NCI-H748 (cell line): ENCODE results near the gene TACC2.

Source experiments
- DNase-seq: peaks from one replicate; lab custom pipeline; 2025; ENCODE audit not compliant: unreplicated experiment; lab: John Stamatoyannopoulos, UW

Gene TACC2

DNA sequence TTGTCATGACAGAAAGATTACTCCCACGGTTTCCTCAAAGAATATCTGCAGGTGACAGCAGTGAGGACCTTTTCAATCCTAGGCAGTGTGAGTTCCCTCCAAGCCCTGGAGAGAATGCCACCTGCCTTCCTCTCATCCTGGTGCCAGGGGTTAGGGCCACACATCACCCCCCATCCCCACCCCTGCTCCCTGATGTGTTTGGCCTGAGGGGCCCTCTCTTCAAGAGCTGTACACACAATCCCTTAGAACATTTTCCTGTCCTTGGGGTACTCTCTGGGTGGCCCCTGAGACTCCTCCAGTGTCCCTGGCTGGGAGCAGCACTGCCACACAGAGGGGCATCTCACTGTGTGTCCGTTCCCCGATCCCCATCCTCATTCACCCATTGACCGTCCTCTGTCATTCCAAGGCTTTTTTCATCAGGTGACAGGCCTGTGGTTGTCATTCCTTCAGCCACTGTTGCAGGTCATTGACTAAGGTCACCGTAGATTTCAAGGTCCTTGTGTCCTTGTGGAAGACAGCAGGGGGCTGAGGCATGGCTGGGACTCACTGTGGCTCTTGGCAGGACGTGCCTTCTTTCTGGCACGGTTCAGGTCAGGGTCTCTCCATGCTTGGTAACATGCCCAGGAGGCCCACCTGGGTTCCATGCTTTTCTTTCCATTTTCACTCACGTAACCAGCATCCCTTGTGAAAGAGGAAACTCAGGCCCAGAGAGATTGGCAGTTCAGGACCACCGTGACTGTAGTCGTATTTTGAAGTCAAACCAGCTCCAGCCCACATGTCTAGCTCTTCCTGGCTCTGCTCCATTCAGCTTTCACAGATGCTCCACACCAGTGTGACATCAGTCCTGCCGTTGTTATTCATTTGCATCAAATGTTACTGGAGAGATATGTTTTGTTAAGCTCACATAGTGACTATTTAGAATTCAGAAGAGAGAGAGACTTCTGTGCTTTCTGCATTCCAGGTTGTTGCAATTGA is 255.3 kb downstream of the TACC2 start:
- DNase-seq: peak; percentile 54

DNA sequence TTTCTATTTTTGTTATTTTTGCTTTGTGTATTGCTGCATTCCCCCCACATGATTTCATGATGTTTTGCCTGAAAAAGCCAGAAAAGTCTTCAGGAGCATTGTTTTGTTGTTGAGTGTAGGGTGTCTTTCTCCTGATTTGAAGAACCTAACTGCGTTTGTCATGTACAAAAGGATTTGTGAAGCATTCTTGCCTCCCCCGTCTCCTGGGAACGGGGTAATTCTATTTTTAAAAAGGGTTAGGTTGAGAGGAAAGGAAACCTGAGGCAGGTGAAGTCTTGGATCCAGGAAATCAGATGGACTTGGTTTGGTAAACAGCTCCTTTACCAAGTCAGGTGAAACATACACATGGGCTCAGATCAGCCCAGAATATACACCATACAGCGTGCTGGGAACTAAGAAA is 256.2 kb downstream of the TACC2 start:
- peak; percentile 45 for DNase-seq

DNA sequence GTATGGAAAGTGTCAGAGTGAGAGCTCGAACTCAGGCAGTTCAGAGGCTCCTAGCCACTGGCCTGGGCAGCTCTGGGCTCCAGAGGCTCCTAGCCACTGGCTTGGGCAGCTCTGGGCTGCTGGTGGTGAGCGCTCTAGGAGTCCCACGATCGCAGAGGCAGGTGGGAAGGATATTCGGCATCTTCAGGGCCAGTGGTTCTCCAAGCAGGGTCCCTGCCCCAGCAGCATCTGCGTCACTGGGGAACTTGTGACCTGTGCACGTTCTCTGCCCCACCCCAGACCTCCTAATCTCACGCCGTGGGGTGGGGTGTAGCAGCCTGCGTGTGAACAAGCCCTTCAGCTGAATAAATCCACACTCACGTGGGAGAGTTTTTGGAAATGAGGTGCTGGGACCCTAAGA is 256.9 kb downstream of the TACC2 start:
- no peak for DNase-seq

DNA sequence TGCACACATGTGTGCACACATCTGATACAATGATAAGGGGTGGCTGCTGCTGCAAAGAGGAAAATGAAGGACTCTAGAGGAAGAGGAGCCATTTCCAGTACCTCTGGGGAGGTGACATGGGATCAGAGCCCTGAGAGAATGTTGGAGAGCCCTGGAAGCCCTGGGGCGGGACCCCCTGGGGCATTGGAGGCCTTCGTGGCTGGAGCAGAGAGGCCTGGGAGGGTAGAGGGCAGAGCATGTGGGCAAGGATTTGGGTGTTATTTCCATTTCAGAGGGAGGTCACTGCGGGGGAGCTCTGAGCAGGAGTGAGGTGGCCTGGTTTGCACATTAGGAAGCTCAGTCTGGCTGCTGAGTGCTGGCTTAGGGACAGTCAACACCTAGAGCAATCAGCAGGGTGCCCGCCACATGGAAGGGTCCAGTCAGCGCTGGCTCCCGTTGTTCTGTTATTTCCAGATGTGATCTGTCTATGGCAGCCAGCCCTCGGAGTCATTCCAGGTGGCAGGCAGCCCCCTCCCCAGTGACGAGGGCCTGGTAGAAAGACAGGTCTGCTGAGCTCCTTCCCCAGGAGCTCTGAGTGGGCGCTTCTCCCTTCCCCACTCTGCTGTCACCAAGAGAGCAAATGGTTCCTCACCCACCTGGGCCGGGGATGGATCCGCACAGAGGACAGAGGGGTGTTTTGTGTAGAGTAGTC is 258.0 kb downstream of the TACC2 start:
- DNase-seq: no peak

DNA sequence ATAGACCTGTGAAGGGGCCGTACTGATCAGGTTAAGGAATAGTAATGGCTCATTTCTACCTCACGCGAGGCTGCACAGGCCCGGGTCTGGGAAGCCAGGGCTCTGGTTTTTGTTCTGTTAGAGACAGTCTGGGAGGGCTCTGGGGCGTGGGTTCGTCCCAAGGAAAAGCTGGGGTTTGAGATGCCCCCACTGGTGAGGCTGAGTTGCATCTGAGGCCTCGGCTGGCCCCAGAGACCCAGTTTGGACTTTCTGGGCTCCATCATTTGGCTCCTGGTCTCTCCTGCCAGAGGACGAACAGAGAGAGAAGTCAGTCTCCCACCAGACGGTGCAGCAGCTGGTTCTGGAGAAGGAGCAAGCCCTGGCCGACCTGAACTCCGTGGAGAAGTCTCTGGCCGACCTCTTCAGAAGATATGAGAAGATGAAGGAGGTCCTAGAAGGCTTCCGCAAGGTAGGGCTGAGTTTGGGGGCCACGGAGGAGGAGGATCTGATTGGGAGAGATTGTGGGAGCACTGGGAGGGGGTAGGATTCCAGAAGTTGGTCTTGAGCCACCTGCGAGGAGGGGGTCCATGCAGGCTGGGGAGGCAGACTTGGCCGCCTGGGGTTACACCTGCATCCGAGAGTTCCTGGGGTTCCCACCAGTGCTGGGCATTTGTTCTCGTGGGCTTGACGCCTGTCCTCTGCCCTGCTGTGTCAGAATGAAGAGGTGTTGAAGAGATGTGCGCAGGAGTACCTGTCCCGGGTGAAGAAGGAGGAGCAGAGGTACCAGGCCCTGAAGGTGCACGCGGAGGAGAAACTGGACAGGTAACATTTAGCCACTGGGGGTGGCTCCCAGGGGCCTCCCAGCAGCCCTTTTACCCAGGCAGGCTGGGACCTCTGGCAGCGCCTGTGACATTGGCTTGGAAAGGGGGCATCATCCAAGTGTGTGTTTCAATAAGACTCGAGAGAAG is 259.7 kb downstream of the TACC2 start:
- no peak for DNase-seq

DNA sequence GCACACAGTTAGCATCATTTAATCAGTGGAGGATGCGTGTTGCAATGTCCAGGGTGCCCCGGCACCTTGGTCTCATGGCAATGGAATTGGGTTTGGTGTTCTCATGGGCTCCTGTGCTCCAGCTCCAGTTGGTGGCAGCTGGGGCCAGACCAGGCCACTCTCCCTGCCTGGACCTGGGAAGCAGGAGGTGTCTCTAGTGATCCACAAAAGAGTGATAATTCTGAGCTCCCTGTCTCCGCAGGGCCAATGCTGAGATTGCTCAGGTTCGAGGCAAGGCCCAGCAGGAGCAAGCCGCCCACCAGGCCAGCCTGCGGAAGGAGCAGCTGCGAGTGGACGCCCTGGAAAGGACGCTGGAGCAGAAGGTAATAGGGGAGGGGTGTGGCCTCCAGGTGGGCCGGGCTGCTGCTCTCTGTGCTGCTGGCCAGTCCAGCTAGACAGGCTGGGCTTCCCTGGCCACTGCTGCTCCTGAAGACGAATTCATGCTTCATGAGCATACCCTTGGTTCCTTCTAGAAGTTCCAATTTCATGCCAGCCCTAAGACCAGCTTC is 260.4 kb downstream of the TACC2 start:
- DNase-seq: no peak

DNA sequence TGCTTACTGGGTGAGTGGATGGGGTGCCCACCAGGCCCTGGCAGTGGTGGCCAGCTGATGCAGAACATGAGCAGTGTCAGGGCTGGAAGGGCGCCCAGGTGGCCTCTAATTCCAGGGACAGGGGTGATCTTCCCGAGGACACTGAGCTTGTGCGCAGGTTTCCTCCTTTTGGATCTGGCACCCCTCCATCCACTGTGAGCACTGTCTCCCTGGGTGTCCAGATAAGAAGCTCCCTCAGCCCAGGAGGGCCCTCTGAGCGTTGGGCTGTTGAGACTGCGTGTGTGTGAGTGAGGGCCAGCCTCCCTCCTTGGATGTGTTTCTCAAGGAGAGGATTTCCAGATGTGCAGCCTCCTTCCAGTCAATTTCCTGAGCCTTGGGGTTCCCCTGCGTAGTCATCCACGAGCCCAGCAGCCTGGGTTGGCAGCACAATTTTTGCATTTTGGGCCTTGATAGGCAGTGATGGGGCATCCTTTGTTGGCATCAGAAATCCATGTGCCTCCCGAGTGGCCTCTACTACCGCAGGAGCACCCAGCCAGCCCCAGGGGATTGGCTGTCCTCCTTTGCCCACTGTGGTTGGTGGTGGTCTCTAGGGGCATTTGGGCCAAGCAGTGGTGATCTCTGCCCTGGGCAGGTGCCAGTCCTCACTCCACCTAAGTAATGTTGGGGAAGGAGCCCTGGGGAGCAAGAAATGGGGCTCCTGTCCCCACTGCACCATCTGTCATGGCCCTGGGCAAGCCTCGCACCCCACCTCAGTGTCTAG is 261.2 kb downstream of the TACC2 start:
- DNase-seq: no peak

DNA sequence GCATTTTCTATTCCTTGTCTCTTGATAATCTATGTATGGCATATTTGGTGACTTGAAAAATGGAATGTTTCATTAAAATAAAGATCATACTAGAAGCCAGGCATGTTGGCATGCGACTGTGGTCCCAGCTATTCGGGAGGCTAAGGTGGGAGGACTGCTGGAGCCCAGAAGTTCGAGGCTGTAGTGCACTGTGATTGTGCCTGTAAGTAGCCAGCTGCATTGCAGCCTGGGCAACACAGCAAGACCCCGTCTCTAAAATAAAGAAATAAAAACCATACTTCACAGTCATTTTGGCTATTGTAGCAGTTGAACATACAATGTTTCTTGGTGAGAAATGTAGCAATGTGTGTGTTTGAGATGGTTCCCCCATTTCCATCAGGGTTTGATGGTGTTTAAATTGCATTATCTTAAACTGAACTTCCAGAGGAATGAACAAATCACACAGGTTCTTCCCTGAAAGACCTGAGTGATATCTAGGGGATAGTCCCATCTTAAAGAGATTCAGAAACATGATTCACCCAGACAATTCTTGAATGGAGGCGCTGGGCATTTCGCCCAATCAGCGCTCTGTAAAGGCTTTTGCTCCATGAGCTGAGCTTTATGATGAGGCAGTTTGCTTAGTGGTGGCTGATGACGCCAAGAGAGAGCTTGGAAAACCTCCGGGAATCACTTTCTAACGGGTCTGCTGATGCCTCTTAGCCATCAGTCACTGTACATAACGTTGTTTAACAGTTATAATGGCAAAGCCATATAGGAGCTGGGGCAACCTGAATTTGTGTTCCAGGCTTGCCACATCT is 262.7 kb downstream of the TACC2 start:
- no peak for DNase-seq

DNA sequence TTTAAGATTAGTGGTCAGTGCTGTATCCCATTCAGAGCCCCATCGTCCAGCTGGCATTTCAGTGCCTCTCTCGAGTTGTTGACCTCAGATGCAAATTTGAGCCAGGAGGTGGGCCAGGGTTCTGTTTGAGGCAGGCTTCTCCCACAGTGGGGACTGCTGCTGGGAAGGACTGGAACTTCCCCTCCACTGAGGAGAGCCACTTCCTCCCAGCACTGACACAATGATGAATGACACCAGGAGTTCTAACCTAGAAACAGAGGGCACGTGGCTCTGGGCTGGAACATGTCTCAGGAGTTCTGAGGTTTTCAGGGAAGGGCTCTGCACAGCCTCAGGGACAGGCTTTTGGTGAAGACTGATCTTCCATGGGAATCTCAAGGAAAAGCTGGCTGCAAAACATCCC is 263.8 kb downstream of the TACC2 start:
- DNase-seq: no peak

DNA sequence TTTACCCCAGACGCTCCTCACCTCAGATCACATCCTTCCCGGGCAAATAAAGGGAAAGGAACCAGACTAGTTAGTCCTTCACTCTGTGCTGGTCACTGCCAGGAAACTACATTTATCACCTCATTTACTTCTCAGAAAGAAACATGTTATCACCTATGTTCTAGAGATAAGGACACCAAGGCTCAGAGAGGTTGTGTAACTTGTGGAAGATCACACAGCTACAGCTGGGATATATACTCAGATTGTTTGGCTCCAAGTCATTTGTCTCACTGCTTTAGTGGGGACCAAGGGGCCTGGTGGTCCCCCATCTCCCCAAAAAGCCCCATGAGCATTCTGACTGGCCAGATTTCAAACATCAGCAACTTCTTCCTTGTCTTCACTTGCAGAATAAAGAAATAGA is 264.6 kb downstream of the TACC2 start:
- no peak for DNase-seq

DNA sequence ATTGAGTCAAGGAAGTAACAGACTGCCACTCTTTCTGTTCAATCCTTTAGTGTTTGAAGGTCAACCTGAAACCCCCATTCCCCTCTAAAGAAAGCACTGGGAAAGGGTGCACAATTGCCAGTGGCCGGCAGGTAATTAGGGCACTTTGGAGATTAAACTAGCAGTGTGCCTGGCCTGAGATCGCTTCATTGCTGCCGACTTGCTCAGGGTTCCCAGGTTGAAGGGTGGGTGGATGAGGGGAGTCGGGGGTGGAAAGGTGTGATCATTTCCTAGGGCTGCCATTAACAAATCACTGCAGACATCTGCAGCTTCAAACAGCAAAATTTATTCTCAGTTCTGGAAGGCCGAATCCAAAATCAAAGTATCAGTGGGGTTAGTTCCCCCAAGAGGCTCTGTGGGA is 265.9 kb downstream of the TACC2 start:
- no peak for DNase-seq

DNA sequence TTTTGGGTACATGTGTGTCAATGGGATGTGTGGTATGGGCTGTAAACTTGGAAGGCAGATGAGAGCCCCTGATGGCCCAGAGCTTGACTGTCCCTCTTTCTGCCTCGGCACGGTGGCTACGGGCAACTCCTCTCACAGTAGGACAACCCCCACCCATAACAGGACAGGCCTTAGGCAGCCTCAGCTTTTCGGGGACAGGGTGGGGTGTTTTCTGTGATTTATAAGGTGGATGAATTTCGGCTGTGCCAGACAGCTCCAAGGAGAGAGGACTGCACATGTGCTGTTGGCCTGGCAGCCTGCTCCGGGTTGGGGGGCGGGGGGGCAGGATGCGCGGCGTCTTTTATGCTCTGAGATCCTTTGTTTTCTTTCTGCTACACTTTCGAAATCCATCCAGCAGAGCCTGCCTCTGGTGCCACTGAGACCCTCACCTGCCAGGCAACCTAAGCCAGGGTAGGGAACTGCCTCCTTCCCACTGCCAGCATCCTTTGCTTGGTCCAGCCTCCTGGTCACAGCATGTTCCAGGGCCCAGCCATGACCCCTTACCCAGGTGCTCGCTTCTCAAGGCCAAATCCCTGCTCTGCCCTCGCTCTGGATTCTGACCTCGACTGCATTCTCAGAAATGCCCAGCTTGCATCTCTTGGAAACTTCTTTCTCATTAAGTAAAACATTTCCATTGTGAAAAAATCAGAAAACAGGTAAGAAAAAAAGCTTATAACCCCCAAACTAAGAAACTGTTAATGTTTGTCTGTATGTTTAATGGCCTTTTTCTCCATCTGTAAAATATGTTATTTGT is 266.7 kb downstream of the TACC2 start:
- DNase-seq: no peak

DNA sequence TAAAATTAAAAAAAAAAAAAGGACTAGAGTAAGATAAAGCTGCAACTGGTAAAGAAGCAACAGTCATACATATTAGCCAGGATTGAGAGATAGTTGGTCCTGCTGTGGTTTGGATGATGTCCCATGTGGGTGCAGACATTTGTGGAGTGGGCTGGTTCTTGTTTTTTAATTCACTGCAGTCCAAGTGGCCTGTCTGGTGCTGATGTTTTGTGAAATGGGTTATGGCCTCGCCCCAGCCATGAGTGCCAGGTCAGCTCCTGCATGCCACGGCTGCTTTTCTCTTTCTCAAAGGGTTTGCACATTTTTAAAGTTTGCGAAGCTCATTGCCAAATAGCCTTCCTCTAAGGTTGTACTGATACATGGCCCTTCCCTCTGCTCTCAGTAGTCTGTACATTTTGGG is 268.1 kb downstream of the TACC2 start:
- no peak for DNase-seq

DNA sequence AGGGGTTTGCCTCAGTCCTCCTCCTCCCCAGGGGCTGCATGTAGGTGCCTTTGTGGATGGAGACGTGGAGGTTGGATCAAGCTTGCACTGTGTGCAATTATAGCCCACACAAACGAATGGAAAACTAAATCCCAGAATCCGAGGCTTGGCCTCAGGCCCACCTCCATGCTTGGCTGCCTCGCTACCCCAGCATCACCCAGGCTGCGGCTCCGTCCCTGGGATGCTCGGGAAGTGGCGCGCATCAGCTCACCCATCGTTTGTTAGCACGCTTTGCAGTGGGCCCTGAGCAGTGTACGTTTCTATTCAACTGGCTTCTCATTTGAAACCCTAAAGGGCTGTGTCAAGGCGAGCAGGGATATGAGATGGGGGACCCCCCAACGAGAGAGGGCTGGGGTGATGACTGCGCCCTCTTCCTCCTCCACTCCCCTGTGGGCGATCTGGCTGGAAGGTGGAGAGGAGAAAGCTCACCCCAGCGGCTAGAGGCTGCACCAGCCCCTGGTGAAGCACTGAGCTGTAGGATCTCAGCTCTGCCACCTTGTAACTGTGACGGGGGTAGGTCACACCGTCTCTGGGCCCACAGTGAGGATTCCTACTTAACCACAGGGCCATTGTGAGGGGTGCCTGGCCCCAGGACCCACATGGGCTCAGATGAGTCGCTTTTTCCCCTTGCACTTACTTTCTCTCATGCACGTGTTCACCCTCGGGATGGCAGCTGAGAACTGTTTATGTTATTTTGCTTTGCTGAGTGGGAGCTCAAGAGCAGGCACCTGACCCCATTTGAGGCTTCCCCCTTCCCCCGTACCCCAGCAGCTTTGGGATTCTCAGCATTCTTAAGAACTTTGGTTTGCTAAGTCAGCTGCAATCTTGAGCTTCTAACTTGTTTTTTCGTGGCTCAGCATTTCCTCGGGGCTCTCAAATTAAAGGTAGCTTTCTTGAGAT is 269.4 kb downstream of the TACC2 start:
- no peak for DNase-seq

DNA sequence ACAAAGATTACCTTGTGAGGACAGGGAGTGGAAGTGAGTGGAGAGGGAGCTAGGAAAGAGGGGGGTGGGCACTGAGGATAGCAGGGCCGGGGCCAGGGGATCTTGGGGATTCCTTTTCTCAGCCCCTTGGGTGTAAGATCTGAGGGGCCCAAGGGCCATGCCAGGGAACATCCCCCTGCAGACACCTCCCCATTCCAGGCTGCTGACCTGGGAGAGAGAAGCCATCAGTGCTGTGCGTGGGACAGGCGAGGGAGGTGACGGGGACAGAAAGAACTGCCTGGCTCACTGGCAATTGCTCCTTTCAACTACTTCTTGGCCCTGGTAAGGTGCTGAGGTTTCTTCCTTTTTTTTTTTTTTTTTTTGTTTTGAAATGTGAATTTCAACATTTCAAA is 270.1 kb downstream of the TACC2 start:
- DNase-seq: no peak

DNA sequence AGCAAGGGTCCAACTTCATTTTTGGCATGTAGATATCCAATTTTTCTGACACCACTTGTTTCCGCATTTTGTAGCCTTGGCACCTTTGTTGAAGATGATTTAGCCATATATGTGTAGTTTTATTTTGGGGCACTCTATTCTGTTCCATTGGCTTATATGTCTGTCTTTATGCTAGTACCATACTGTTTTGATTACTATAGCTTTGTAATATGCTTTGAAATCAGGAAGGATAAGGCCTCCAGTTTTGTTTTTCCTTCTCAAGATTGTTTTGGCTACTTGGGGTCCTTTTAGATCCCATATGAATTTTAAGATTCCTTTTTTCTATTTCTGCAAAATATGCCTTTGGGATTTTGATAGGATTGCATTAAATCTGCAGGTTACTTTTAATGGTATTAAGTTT is 272.6 kb downstream of the TACC2 start:
- no peak for DNase-seq

DNA sequence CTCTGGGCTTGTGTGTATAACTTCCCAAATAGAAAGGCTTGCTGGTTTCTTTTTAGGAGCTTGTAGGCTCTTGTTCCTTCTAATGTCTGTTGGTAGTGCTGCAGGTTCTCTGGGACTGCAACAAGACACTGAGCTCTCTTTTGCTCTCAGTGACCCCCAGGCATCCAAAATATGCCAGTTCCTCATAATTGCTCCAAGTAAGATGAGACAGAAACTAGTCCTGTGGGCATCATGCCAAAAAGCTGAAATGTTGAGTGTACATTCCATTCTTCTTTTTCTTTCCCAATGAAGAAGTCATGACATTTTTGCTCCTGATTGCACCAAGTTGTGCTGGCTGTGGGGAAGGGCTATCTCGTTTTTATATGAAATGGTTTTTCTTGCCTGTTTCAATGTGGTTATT is 275.0 kb downstream of the TACC2 start:
- no peak for DNase-seq

DNA sequence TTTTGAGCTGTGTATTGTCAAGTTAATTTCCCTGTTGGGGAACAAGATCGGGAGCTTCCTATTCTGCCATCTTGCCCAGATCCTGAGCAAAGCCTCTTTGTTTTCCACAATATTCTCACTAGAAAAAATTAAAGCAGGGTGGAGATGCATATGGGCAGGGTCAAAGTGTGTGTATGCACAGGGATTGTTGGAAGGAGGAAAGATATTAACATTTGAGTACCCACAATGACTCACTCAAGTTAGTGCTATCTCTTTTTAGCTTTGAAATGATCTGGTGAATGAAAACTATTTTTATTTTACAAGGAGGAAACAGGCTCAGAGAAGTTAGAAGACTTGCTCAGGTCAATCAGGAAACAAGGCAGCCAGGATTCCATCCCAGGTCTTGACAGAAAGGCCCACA is 275.5 kb downstream of the TACC2 start:
- no peak for DNase-seq
